ENCODE results near the gene LMBR1.
"Not testable (repeated sequence)": the region's sequence is repeated elsewhere in the genome, so short reads cannot be mapped to it uniquely, and the experiment has no call there.

The LMBR1 gene

GRCh38 chr7:156722043-156722826 is 170.7 kb downstream of the LMBR1 start:
- no peak for TF ChIP-seq CTCF (IDR thresholded peaks at IDR 0.05; ENCODE audit: insufficient read depth, low read depth, low read length, missing control alignments)
- no peak for DNase-seq (ENCODE audit: low read depth)
- no peak overlapping the region for H3K4me3 ChIP-seq (ENCODE audit: low read depth, low read length)

- H3K4me3 ChIP-seq (ENCODE audit: low read depth, low read length) = no peak overlapping the region
- DNase-seq (ENCODE audit: low read depth) = peak; percentile 48
- TF ChIP-seq CTCF (IDR thresholded peaks at IDR 0.05; ENCODE audit: insufficient read depth, low read depth, low read length, missing control alignments) = no peak
Measured at GRCh38 chr7:156703773-156704482, 189.1 kb downstream of the LMBR1 start.

DNA sequence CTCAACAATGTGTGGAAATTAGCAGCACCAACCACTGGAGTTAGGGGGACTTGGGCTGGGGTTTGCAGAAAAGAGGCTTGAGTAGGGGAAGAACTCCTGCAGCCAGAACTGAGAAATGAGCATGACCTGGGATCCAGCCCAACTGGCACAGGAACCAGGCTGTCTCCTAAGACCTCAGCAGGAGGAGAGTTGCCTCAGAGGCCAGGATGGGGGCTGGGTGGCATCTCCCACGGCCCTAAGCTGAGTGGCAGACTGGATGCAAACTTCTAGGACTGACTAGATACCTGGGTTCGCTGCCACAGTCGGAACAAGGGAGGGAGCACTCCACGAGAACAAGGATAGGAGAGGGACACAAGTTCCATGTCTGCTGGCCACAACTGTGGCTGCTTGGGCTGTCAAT is 189.8 kb downstream of the LMBR1 start:
- DNase-seq (ENCODE audit: low read depth) = no peak
- no peak overlapping the region for H3K4me3 ChIP-seq (ENCODE audit: low read depth, low read length)
- no peak for TF ChIP-seq CTCF (IDR thresholded peaks at IDR 0.05; ENCODE audit: insufficient read depth, low read depth, low read length, missing control alignments)

DNA sequence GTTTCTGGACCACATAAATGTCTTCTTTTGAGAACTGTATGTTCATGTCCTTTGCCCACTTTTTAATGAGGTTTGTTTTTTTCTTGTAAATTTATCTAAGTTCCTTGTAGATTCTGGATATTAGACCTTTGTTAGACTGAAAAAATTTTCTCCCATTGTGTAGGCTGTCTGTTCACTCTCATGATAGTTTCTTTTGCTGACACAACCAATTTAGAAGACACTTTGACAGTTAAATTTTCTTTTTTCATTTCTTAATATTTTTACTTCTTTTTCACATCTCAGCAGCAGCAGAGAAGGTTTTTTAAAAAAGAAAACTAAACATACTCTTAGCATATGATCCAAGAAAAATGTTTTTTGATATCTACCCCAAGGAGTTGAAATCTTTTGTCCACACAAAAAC is 190.6 kb downstream of the LMBR1 start:
- DNase-seq (ENCODE audit: low read depth) = no peak
- TF ChIP-seq CTCF (IDR thresholded peaks at IDR 0.05; ENCODE audit: insufficient read depth, low read depth, low read length, missing control alignments) = no peak
- no peak overlapping the region for H3K4me3 ChIP-seq (ENCODE audit: low read depth, low read length)

DNA sequence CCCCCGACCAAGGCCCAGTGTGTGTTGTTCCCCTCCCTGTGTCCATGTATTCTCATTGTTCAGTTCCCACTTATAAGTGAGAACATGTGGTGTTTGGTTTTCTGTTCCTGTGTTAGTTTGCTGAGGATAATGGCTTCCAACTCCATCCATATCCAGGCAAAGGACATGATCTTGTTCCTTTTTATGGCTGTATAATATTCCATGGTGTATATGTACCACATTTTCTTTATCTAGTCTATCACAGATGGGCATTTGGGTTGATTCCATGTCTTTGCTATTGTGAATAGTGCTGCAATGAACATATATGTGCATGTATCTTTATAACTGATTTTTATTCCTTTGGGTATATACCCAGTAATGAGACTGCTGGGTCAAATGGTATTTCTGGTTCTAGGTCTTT is 191.2 kb downstream of the LMBR1 start:
- not testable (repeated sequence) for DNase-seq (ENCODE audit: low read depth); H3K4me3 ChIP-seq (ENCODE audit: low read depth, low read length)

DNA sequence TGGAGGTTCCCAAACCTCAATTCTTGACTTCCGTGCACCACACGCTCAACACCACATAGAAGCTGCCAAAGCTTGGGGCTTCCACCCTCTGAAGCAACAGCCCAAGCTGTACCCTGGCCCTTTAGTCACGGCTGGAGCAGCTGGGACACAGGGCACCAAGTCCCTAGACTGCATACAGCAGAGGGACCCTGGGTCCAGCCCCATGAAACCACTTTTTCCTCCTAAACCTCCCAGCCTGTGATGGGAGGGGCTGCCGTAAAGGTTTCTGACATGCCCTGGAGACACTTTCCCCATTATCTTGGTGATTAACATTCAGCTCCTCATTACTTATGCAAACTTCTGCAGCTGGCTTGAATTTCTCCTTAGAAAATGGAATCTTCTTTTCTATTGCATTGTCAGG is 194.5 kb downstream of the LMBR1 start:
- not testable (repeated sequence) for H3K4me3 ChIP-seq (ENCODE audit: low read depth, low read length); DNase-seq (ENCODE audit: low read depth)

DNA sequence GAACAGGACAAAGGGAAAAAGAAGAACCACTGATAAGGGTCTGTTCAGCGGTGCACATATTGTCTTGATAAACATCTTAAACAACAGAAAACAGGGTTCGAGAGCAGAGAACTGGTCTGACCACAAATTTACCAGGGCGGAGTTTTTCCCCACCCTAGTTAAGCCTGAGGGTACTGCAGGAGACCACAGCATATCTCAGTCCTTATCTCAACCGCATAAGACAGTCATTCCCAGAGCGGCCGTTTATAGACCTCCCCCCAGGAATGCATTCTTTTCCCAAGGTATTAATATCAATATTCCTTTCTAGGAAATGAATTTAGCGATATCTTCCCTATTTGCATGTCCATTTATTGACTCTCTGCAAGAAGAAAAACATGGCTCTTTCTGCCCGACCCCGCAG is 195.7 kb downstream of the LMBR1 start:
- DNase-seq (ENCODE audit: low read depth); H3K4me3 ChIP-seq (ENCODE audit: low read depth, low read length): not testable (repeated sequence)

DNA sequence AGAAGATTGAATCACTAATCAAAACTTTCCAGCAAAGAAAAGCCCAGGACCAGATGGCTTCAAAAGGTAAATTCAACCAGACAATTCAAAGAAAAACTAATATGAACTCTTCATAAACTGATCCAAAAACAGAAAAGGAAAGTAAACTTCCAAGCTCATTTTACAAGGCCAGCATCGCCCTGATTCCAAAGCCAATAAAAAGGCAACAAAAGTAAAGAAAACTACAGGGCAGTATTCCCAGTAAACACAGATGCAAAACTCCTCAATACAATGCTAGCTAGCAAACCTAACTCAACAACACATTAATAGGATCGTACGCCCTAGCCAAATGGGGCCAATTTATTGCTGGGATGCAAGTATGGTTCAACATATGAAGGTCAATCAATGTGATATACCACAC is 199.4 kb downstream of the LMBR1 start:
- no peak for DNase-seq (ENCODE audit: low read depth)
- TF ChIP-seq CTCF (IDR thresholded peaks at IDR 0.05; ENCODE audit: insufficient read depth, low read depth, low read length, missing control alignments) = no peak
- H3K4me3 ChIP-seq (ENCODE audit: low read depth, low read length) = no peak overlapping the region

All from GM12865 (cell line).